Tibial artery (tissue), 4 donors: ENCODE data around the gene SP2.

Experiments
- DNase-seq, 2 donors: peaks; one replicate each; pipeline ENCODE4 v3.0.0-alpha.2; 2019
- H3K27ac ChIP-seq, 2 donors: fragments of 200-600 bp; sonication (generic) in 1 of 2; 1 replicate in 1 of 2; 2 replicates in 1 of 2; pipeline ENCODE4 v1.5.1; 2018 to 2019; ENCODE audit warnings: mild to moderate bottlenecking in 1 of 2
- H3K27me3 ChIP-seq, 2 donors: fragments of 200-600 bp; sonication (generic) in 1 of 2; one replicate each; pipeline versions ENCODE4 v1.5.1 to v1.6.0; 2016 to 2019
- H3K36me3 ChIP-seq, 3 donors: fragments of 200-600 bp; sonication (generic) in 2 of 3; one replicate each; pipeline ENCODE4 v1.5.1; 2016 to 2019; ENCODE audit warnings: mild to moderate bottlenecking in 2 of 3
- H3K4me1 ChIP-seq, 4 donors: fragments of 200-600 bp; sonication (generic) in 2 of 4; 1 replicate in 3 of 4; 2 replicates in 1 of 4; pipeline ENCODE4 v1.5.1; 2016 to 2019
- H3K4me3 ChIP-seq, 2 donors: fragments of 200-600 bp; sonication (generic) in 1 of 2; 1 replicate in 1 of 2; 2 replicates in 1 of 2; pipeline ENCODE4 v1.5.1; 2018 to 2019; ENCODE audit warnings: mild to moderate bottlenecking in 2 of 2
- H3K9me3 ChIP-seq, 3 donors: fragments of 200-600 bp; sonication (generic) in 1 of 3; one replicate each; pipeline ENCODE4 v1.5.1; 2016 to 2019
- CTCF ChIP-seq, 2 experiments: fragments of 200-600 bp in 1 of 2; fragments of 450-650 bp in 1 of 2; IDR thresholded peaks; one replicate each; pipeline ENCODE4 v1.5.1; 2017 to 2019; ENCODE audit warnings: antibody characterized with exemption in 2 of 2, mild to moderate bottlenecking in 1 of 2, moderate library complexity in 1 of 2
- intact Hi-C: fragments of 100-400 bp; cut with DNase I; formaldehyde crosslinking; loops from one replicate; pipeline ENCODE4 v1.15.0; 2023; ENCODE audit warnings: low total_unique reads

Gene SP2

DNA sequence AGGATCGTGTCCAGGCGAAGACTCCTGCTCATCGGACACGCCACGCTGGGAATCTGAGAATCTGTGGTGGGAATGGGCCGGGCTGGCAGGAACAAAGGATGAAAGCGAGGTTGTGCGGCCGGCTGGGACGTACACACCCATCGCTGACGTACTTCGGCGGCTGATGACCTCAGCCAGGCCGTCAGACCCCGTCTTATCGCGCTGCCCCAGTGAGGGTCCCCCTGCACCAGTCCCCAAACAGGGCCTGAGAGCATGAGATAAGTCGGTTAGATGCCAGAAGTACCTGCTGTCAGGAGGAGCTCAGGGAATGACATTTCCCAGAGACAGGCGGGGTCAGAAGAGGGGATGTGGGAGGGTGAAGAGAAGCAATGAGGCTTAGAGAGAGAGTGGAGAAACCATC, 29.1 kb upstream of the SP2 start:
- no peak for TF ChIP-seq CTCF (IDR thresholded peaks at IDR 0.05)
- no peaks in the 10 kb centered on the region for H3K9me3 ChIP-seq
- no peaks in the 10 kb centered on the region for H3K36me3 ChIP-seq
- H3K27me3 ChIP-seq = peaks cover 0 to 68% of the 10 kb centered on the region in 2 donors
- no peak for DNase-seq
- no peak overlapping the region for H3K4me3 ChIP-seq
- no peak overlapping the region for H3K27ac ChIP-seq
- intact Hi-C loops = no loop called here
- H3K4me1 ChIP-seq = peaks cover 0 to 7% (median 3%) of the 10 kb centered on the region in 4 donors

DNA sequence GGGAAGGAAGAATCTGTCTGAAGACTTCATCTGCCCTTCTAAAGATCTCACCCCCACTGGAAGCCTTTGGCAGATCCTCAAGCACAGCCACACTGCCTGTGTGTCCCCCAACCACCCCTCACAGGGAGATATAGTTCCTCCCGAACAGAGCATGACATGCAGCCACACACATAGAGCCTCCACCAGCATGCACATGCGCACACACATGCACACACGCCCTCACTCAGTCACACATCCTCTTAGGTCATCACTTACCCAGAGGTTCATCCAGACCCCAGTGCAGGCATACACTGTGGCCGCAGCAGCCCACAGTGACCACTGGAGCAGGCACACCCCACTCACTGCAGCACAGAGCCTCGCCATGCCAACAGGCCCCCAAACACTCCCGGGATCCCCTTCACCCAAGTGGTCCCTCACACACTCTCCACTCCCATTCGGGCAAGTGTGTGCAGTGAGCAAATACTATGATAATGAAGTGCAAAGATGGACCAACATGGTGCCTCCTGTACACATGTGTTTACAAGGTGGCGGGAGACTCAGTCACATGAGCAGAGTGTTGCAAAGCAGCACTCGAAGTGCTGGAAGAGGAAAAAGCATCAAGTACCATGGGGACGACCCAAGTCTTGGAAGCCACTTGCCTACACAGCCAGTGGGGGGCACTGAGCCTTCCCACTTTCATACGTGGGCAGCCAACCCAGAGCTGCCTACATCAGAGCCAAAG, 28.1 kb upstream of the SP2 start:
- H3K4me1 ChIP-seq = peaks cover 0 to 10% (median 7%) of the 10 kb centered on the region in 4 donors
- no peaks in the 10 kb centered on the region for H3K36me3 ChIP-seq
- intact Hi-C loops = no loop called here
- peaks cover 0 to 78% of the 10 kb centered on the region in 2 donors for H3K27me3 ChIP-seq
- H3K27ac ChIP-seq = no peak overlapping the region
- no peak for DNase-seq
- H3K4me3 ChIP-seq = no peak overlapping the region
- no peaks in the 10 kb centered on the region for H3K9me3 ChIP-seq
- no peak for TF ChIP-seq CTCF (IDR thresholded peaks at IDR 0.05)

- Histone ChIP-seq H3K27ac (no peak overlapping the region), H3K4me3 (no peak overlapping the region), H3K4me1 (peaks cover 0 to 7% (median 6%) of the 10 kb centered on the region in 4 donors), H3K9me3 (no peaks in the 10 kb centered on the region), H3K36me3 (no peaks in the 10 kb centered on the region), H3K27me3 (peaks cover 0 to 90% of the 10 kb centered on the region in 2 donors)
- DNase-seq = no peak
- no peak for TF ChIP-seq CTCF (IDR thresholded peaks at IDR 0.05)
- intact Hi-C loops = no loop called here
These were observed 26.9 kb upstream of the SP2 start for GRCh38 chr17:47869114-47869513.

- no peaks in the 10 kb centered on the region for H3K36me3 ChIP-seq
- no peak for TF ChIP-seq CTCF (IDR thresholded peaks at IDR 0.05)
- H3K4me3 ChIP-seq = no peak overlapping the region
- H3K9me3 ChIP-seq = no peaks in the 10 kb centered on the region
- no peak for DNase-seq
- H3K4me1 ChIP-seq = peaks cover 0 to 10% (median 6%) of the 10 kb centered on the region in 4 donors
- H3K27me3 ChIP-seq = peaks cover 0 to 95% of the 10 kb centered on the region in 2 donors
- intact Hi-C loops = no loop called here
- H3K27ac ChIP-seq = no peak overlapping the region
These were observed 26.0 kb upstream of the SP2 start for GRCh38 chr17:47870056-47870455.

GRCh38 chr17:47871048-47871447, 25.0 kb upstream of the SP2 start:
- peaks cover 0 to 95% of the 10 kb centered on the region in 2 donors for H3K27me3 ChIP-seq
- intact Hi-C loops = no loop called here
- H3K4me3 ChIP-seq = no peak overlapping the region

More at GRCh38 chr17:47871048-47871447, 25.0 kb upstream of the SP2 start:
- no peaks in the 10 kb centered on the region for H3K9me3 ChIP-seq
- TF ChIP-seq CTCF (IDR thresholded peaks at IDR 0.05) = no peak
- DNase-seq = no peak
- H3K27ac ChIP-seq = no peak overlapping the region
- peaks cover 0 to 10% (median 6%) of the 10 kb centered on the region in 4 donors for H3K4me1 ChIP-seq
- H3K36me3 ChIP-seq = no peaks in the 10 kb centered on the region
